Measurements from ENCODE around the gene PRDM16. TPM values are rescaled to one million over a fixed set of nuclear protein-coding genes. Genes with fewer than 3 reads are reported as not detected.

PRDM16 gene
- total RNA-seq, 4 donors from 2014 or later: 0.26 to 7.7 (median 0.35) TPM; not detected in 1

- Histone ChIP-seq H3K27ac (no peak overlapping the region), H3K27me3 (no peaks in the 10 kb centered on the region), H3K4me1 (peaks cover 4 to 6% of the 10 kb centered on the region in 2 donors)
These were observed 286.1 kb downstream of the PRDM16 start for GRCh38 chr1:3355089-3355488.

GRCh38 chr1:3355894-3356826 is 287.2 kb downstream of the PRDM16 start:
- intact Hi-C loops (cut with DNase I; ENCODE audit: low total_unique reads): no loop called here

More at GRCh38 chr1:3355089-3355488, 286.1 kb downstream of the PRDM16 start:
- DNase-seq: no peak
- Histone ChIP-seq H3K9me3 (no peaks in the 10 kb centered on the region), H3K36me3 (no peaks in the 10 kb centered on the region), H3K4me3 (no peak overlapping the region)
- TF ChIP-seq CTCF (IDR thresholded peaks at IDR 0.05) (no peak), POLR2A (IDR thresholded peaks at IDR 0.05) (no peak)
- intact Hi-C loops (cut with DNase I; ENCODE audit: low total_unique reads): no loop called here

GRCh38 chr1:3356827-3357460 is 287.9 kb downstream of the PRDM16 start:
- H3K27ac ChIP-seq: no peak overlapping the region
- H3K4me3 ChIP-seq: no peak overlapping the region
- no peak for TF ChIP-seq POLR2A (IDR thresholded peaks at IDR 0.05)
- no peak for TF ChIP-seq CTCF (IDR thresholded peaks at IDR 0.05)
- intact Hi-C loops (cut with DNase I; ENCODE audit: low total_unique reads): no loop called here
- H3K36me3 ChIP-seq: no peaks in the 10 kb centered on the region
- H3K4me1 ChIP-seq: peaks cover under 1 to 3% of the 10 kb centered on the region in 2 donors
- no peaks in the 10 kb centered on the region for H3K27me3 ChIP-seq
- DNase-seq: no peak
- no peaks in the 10 kb centered on the region for H3K9me3 ChIP-seq

More at GRCh38 chr1:3355894-3356826, 287.2 kb downstream of the PRDM16 start:
- H3K4me1 ChIP-seq: peaks cover 4 to 6% of the 10 kb centered on the region in 2 donors
- TF ChIP-seq POLR2A (IDR thresholded peaks at IDR 0.05): no peak
- TF ChIP-seq CTCF (IDR thresholded peaks at IDR 0.05): no peak
- no peaks in the 10 kb centered on the region for H3K36me3 ChIP-seq
- H3K27me3 ChIP-seq: no peaks in the 10 kb centered on the region
- DNase-seq: no peak
- H3K9me3 ChIP-seq: no peaks in the 10 kb centered on the region
- H3K4me3 ChIP-seq: no peak overlapping the region
- H3K27ac ChIP-seq: no peak overlapping the region

- no peaks in the 10 kb centered on the region for H3K36me3 ChIP-seq
- H3K4me1 ChIP-seq: no peaks in the 10 kb centered on the region
- no peak for DNase-seq
- TF ChIP-seq CTCF (IDR thresholded peaks at IDR 0.05) (no peak), POLR2A (IDR thresholded peaks at IDR 0.05) (no peak)
- intact Hi-C loops (cut with DNase I; ENCODE audit: low total_unique reads): no loop called here
- no peaks in the 10 kb centered on the region for H3K27me3 ChIP-seq
- H3K4me3 ChIP-seq: no peak overlapping the region
- H3K9me3 ChIP-seq: no peaks in the 10 kb centered on the region
- no peak overlapping the region for H3K27ac ChIP-seq
These were observed 288.7 kb downstream of the PRDM16 start for GRCh38 chr1:3357526-3358297.

Data from uterus (tissue), 4 donors.